ENCODE data around the gene PCDH9. TPM values are rescaled to one million over a fixed set of nuclear protein-coding genes. Genes with fewer than 3 reads are reported as not detected.

The PCDH9 gene
- total and polyA plus RNA-seq, 8 donors, result 0.46 to 3.8 (median 1.5) TPM

DNA sequence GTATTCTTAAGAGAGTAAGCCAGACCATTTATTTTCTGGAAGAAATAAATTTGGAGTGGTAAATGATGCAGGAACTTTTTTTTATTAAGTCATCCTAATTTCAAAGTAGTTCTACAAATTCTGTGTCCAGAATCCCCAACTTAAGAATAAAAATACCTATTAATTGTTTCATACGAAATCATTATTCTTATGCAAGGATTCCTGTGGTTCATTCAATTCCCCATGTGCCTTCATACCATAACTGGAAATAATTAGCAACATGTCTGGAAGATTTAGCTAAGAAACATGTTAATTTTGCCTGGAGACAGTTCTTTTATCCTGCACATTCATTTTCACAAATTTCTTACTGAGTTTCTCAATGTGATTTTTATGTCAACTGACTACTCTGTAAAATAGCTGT is 408.6 kb downstream of the PCDH9 start:
- DNase-seq (no peak), FAIRE-seq (no peak), ATAC-seq (no peak)
- TF ChIP-seq, protein P1, sequence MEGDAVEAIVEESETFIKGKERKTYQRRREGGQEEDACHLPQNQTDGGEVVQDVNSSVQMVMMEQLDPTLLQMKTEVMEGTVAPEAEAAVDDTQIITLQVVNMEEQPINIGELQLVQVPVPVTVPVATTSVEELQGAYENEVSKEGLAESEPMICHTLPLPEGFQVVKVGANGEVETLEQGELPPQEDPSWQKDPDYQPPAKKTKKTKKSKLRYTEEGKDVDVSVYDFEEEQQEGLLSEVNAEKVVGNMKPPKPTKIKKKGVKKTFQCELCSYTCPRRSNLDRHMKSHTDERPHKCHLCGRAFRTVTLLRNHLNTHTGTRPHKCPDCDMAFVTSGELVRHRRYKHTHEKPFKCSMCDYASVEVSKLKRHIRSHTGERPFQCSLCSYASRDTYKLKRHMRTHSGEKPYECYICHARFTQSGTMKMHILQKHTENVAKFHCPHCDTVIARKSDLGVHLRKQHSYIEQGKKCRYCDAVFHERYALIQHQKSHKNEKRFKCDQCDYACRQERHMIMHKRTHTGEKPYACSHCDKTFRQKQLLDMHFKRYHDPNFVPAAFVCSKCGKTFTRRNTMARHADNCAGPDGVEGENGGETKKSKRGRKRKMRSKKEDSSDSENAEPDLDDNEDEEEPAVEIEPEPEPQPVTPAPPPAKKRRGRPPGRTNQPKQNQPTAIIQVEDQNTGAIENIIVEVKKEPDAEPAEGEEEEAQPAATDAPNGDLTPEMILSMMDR (IDR thresholded peaks at IDR 0.05), result no peak
- no peaks in the 10 kb centered on the region for H3K9me3 ChIP-seq
- H3K27ac ChIP-seq, result no peak overlapping the region
- no peaks in the 10 kb centered on the region for H3K4me1 ChIP-seq
- no peak overlapping the region for H3K4me3 ChIP-seq
- WGBS, 2 donors, result 59 to 79% methylated on average over 1 of the region's 1 CpG
- no peaks in the 10 kb centered on the region for H3K27me3 ChIP-seq
- no peaks in the 10 kb centered on the region for H3K36me3 ChIP-seq
- intact Hi-C loops (cut with DNase I), result no loop called here

- Histone ChIP-seq H3K9me3 (no peaks in the 10 kb centered on the region), H3K27me3 (peaks cover 0 to 3% (median 0%) of the 10 kb centered on the region in 4 donors), H3K4me1 (no peaks in the 10 kb centered on the region), H3K4me3 (no peak overlapping the region), H3K36me3 (no peaks in the 10 kb centered on the region), H3K27ac (no peak overlapping the region)
- DNase-seq (no peak), ATAC-seq (no peak), FAIRE-seq (no peak)
- intact Hi-C loops (cut with DNase I), result no loop called here
- TF ChIP-seq, protein P1 (IDR thresholded peaks at IDR 0.05), result no peak
Observed at GRCh38 chr13:66811455-66811854, 418.7 kb downstream of the PCDH9 start.

- H3K9me3 ChIP-seq, result no peaks in the 10 kb centered on the region
- WGBS, 2 donors, result 76 to 90% methylated on average over 1 of the region's 1 CpG
- H3K27ac ChIP-seq, result no peak overlapping the region
- TF ChIP-seq, protein P1 (IDR thresholded peaks at IDR 0.05), result no peak
- ATAC-seq, result no peak
- peaks cover 0 to 3% (median 0%) of the 10 kb centered on the region in 4 donors for H3K27me3 ChIP-seq
- no peak for DNase-seq
- no peaks in the 10 kb centered on the region for H3K4me1 ChIP-seq
- no peaks in the 10 kb centered on the region for H3K36me3 ChIP-seq
- intact Hi-C loops (cut with DNase I), result no loop called here
- no peak overlapping the region for H3K4me3 ChIP-seq
- no peak for FAIRE-seq
Observed at GRCh38 chr13:66809485-66809884, 420.7 kb downstream of the PCDH9 start.

DNA sequence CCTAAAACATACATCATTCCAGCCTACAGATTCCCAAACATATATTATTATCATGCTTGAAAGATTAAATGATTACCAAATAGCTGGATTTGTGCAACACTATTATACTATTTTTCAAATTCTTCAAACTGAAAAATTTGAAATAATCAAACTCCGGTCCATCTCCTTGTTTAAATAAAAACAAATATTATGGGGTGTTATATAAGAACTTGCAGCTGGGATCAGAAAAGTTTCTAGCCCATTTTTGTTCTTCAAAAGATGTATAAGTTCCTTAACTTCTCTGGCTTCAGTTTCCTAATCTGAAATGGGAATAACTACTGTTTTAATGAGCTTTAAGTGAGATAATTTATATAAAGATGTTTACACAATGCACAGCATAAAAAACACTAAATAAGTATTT is 422.9 kb downstream of the PCDH9 start:
- Histone ChIP-seq H3K4me3 (no peak overlapping the region), H3K27ac (no peak overlapping the region), H3K36me3 (no peaks in the 10 kb centered on the region), H3K4me1 (no peaks in the 10 kb centered on the region), H3K9me3 (no peaks in the 10 kb centered on the region), H3K27me3 (peaks cover 0 to 3% (median 0%) of the 10 kb centered on the region in 4 donors)
- no peak for DNase-seq
- WGBS, 2 donors, result 89 to 93% methylated on average over 1 of the region's 1 CpG
- ATAC-seq, result no peak
- intact Hi-C loops (cut with DNase I), result no loop called here
- no peak for FAIRE-seq
- TF ChIP-seq, protein P1 (IDR thresholded peaks at IDR 0.05), result no peak

GRCh38 chr13:66805657-66806056 is 424.5 kb downstream of the PCDH9 start:
- TF ChIP-seq, protein P1 (IDR thresholded peaks at IDR 0.05), result no peak
- no peak overlapping the region for H3K27ac ChIP-seq
- no peaks in the 10 kb centered on the region for H3K9me3 ChIP-seq
- no peaks in the 10 kb centered on the region for H3K4me1 ChIP-seq
- DNase-seq, result peak in 1 of 6 donors; percentile 16
- no peak for FAIRE-seq
- intact Hi-C loops (cut with DNase I), result no loop called here
- peak in 2 of 4 donors; percentile 31 to 40 for ATAC-seq
- H3K36me3 ChIP-seq, result no peaks in the 10 kb centered on the region
- peaks cover 0 to 2% (median 0%) of the 10 kb centered on the region in 4 donors for H3K27me3 ChIP-seq
- 9 to 13% methylated on average over 1 of the region's 1 CpG for WGBS, 2 donors
- no peak overlapping the region for H3K4me3 ChIP-seq
